A673 (cell line): ENCODE measurements around the gene FAM118A. TPM values are rescaled to one million over a fixed set of nuclear protein-coding genes. Genes with fewer than 3 reads are reported as not detected.
A peak's percentile ranks its signal among the peaks of the same experiment; 100 is the strongest.

Experiments
- BruUV-seq: library from RNA; stranded (reverse); fragments of 400-500 nt; replicated peaks from 2 replicates; lab custom pipeline; 2021; lab: Mats Ljungman, UMichigan
- CTCF ChIA-PET: fragments of 300-600 bp; sonication (Branson Sonifier 250); formaldehyde crosslinking; loops from one replicate; lab custom pipeline; 2022; ENCODE audit warnings: antibody characterized with exemption; lab: Charles Lee
- POLR2A ChIA-PET: fragments of 300-600 bp; sonication (Branson Sonifier 250); formaldehyde crosslinking; loops from one replicate; lab custom pipeline; 2022; ENCODE audit warnings: antibody characterized with exemption; ENCODE audit not compliant: low non-redundant PET; lab: Charles Lee
- DNase-seq: peaks from one replicate; pipeline ENCODE4 v3.0.0-alpha.2; 2015; ENCODE audit warnings: low spot score
- H3K27ac ChIP-seq: fragments of 200-600 bp; sonication (generic); 2 replicates; pipeline ENCODE4 v1.5.1; 2016; ENCODE audit warnings: mixed run types, low read depth, mild to moderate bottlenecking, mixed read lengths, antibody characterized with exemption, low read length; ENCODE audit not compliant: poor library complexity, severe bottlenecking
- H3K27me3 ChIP-seq: fragments of 200-600 bp; sonication (generic); replicated peaks from 2 replicates; pipeline ENCODE4 v1.6.1; 2017; ENCODE audit warnings: mixed run types, low read depth, mild to moderate bottlenecking, mixed read lengths, antibody characterized with exemption, low read length; ENCODE audit not compliant: insufficient read depth, poor library complexity
- H3K36me3 ChIP-seq: fragments of 200-600 bp; sonication (generic); 2 replicates; pipeline ENCODE4 v1.6.1; 2016; ENCODE audit warnings: mixed run types, mild to moderate bottlenecking, mixed read lengths, antibody characterized with exemption, low read length; ENCODE audit not compliant: insufficient read depth, poor library complexity, severe bottlenecking
- H3K4me1 ChIP-seq: fragments of 200-600 bp; sonication (generic); 2 replicates; pipeline ENCODE4 v1.6.1; 2017; ENCODE audit warnings: mixed run types, mild to moderate bottlenecking, mixed read lengths, antibody characterized with exemption, low read length; ENCODE audit not compliant: insufficient read depth, poor library complexity, severe bottlenecking
- H3K4me3 ChIP-seq: fragments of 200-600 bp; sonication (generic); 2 replicates; pipeline ENCODE4 v1.5.1; 2016; ENCODE audit warnings: low read depth, mixed run types, mild to moderate bottlenecking, mixed read lengths, low read length; ENCODE audit not compliant: poor library complexity, severe bottlenecking
- H3K9me3 ChIP-seq: fragments of 200-600 bp; sonication (generic); 2 replicates; pipeline ENCODE4 v1.6.1; 2016; ENCODE audit warnings: mixed run types, low read depth, mild to moderate bottlenecking, mixed read lengths, antibody characterized with exemption, low read length; ENCODE audit not compliant: poor library complexity, severe bottlenecking
- CTCF ChIP-seq: fragments of 300-800, 200-600 bp; sonication (generic); conservative IDR thresholded peaks from 2 replicates; pipeline ENCODE4 v1.5.1; 2017; ENCODE audit warnings: low read depth, mild to moderate bottlenecking, antibody characterized with exemption, low read length, moderate library complexity, mixed read lengths
- EZH2 ChIP-seq: fragments of 200-600 bp; sonication (generic); IDR thresholded peaks from 2 replicates; pipeline ENCODE4 v1.6.1; 2017; ENCODE audit warnings: borderline replicate concordance, low read depth, mild to moderate bottlenecking, mixed read lengths, antibody characterized with exemption, low read length; ENCODE audit not compliant: poor library complexity, severe bottlenecking
- intact Hi-C: fragments of 100-400 bp; cut with micrococcal nuclease; formaldehyde crosslinking; loops from one replicate; pipeline ENCODE4 v1.10.0; 2022; ENCODE audit not compliant: unreplicated experiment
- total RNA-seq: library from RNA; stranded (reverse); gene quantifications from 2 replicates; pipeline ENCODE4 v1.2.3, GENCODE V29; 2021

The FAM118A gene
- total RNA-seq, 1 experiment from 2014 or later = 54.0 TPM

GRCh38 chr22:45285263-45286058 lies 24.3 kb upstream of the FAM118A start:
- Histone ChIP-seq H3K9me3 (no peaks in the 10 kb centered on the region), H3K4me1 (no peaks in the 10 kb centered on the region), H3K4me3 (no peak overlapping the region), H3K36me3 (no peaks in the 10 kb centered on the region), H3K27me3 (no peaks in the 10 kb centered on the region), H3K27ac (no peak overlapping the region)
- DNase-seq = no peak
- no TSS peak for BruUV-seq
- ChIA-PET POLR2A (no interaction called here), CTCF (no interaction called here)
- TF ChIP-seq CTCF = no peak
- TF ChIP-seq EZH2 = no peak
- intact Hi-C loops = no loop called here

GRCh38 chr22:45286854-45287551 lies 22.7 kb upstream of the FAM118A start:
- no TSS peak for BruUV-seq
- Histone ChIP-seq H3K27ac (no peak overlapping the region), H3K9me3 (no peaks in the 10 kb centered on the region), H3K27me3 (no peaks in the 10 kb centered on the region), H3K4me3 (no peak overlapping the region), H3K4me1 (no peaks in the 10 kb centered on the region), H3K36me3 (no peaks in the 10 kb centered on the region)
- POLR2A ChIA-PET = no interaction called here
- CTCF ChIA-PET = no interaction called here
- intact Hi-C loops = no loop called here
- TF ChIP-seq CTCF (no peak), EZH2 (no peak)
- no peak for DNase-seq

- H3K9me3 ChIP-seq = no peaks in the 10 kb centered on the region
- H3K27me3 ChIP-seq = no peaks in the 10 kb centered on the region
- no peaks in the 10 kb centered on the region for H3K36me3 ChIP-seq
- H3K27ac ChIP-seq = no peak overlapping the region
- POLR2A ChIA-PET = no interaction called here
- intact Hi-C loops = no loop called here
- no peaks in the 10 kb centered on the region for H3K4me1 ChIP-seq
- no peak overlapping the region for H3K4me3 ChIP-seq
- no peak for TF ChIP-seq EZH2
- no peak for TF ChIP-seq CTCF
- peak; percentile 74 for DNase-seq
- CTCF ChIA-PET = no interaction called here
- no TSS peak for BruUV-seq
These were observed 19.3 kb upstream of the FAM118A start for GRCh38 chr22:45290410-45290936.
